GM18502 (cell line): ENCODE measurements around the gene CETP.
"Not testable (repeated sequence)": the region's sequence is repeated elsewhere in the genome, so short reads cannot be mapped to it uniquely, and the experiment has no call there.

ENCODE experiments used
- ATAC-seq: cut with Tn5 transposase; IDR thresholded peaks from one replicate; pipeline ENCODE4 v1.9.1; 2021; ENCODE audit warnings: mild to moderate bottlenecking; ENCODE audit not compliant: unreplicated experiment, poor library complexity

Gene CETP

DNA sequence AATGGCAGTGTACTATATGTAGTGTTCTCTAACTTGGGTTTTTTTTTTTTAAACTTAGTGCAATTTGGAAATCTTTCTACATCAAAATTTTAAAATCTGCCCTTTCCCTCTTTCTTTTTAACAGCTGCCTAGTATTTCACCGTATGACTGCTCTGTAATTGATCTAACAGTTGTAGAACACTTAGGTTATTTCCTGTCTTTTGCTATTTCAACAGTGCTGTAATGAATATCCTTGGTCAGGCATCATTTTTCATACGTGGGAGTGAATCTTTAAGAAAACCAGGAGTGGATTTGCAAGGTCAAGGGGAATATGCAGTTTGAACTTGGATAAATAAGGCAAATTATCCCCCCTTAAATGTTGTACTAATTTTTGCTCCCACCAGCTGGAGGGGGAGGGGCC is 31.5 kb downstream of the CETP start:
- no peak for ATAC-seq

DNA sequence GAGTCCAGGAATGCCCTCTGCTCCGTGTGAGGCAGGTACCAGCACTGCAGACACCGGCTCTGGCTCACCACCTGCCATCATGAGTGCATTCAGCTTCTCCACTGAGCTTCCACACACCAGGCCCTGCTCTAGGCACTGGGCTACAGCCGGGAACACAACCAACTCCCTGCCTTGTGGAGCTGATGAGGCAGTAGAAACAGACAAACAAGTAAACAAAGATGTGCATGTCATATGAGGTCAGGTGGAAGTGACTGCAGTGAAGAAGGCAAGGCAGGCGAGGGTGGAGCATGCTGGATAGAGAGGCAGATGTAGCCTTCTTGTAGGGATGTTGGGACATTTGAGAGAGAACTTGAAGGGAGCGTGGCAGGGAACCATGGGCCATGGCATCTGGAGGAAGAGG is 32.6 kb downstream of the CETP start:
- ATAC-seq, result no peak

DNA sequence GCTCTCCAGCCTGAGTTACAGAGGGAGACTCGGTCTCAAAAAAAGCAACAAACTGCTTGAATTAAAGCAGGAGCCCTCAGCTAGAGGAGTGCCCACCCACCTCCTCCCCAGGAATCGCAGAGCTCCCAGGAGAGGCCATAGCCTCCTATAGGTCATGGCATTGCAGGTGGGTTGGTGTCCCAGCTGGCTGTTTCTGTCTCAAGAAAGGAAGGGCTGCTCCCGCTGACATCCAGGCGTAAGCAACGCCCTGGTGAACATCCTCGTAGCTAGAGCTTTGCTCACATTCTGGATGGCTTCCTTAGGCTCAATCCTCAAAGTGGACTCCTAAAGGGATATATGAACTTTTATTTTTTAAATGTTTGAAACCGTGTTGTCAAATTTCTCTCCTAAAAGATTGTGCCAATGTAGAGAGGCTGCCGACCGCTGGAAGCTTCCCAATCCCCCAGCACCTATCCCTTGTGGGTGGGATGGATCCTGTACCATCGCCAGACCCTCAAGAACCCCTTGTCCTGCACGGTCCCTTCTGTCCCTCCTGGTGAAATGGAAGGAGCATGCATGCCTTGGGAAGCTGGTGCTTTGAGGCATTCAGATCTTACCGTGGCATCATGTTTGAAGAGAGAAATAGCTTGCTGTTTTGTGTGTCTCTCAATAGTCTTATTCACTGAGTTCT is 33.5 kb downstream of the CETP start:
- no peak for ATAC-seq

DNA sequence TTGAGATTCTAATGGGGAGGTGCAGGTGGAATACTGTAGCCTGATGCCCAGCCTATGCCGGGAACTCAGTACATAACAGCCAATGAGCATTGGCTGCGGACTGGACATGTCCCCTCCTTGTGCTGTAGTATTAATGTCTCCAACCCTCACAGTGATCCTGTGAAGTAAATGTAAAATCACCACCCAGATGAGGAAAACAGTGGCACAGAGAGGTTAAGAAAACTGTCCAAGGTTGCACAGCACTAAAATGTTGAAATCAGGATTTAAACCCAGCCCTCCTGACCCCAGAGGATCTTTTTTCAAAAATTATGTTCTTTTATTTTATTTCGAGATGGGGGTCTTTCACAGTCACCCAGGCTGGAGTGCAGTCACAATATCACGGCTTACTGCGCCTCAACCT is 35.5 kb downstream of the CETP start:
- no peak for ATAC-seq

DNA sequence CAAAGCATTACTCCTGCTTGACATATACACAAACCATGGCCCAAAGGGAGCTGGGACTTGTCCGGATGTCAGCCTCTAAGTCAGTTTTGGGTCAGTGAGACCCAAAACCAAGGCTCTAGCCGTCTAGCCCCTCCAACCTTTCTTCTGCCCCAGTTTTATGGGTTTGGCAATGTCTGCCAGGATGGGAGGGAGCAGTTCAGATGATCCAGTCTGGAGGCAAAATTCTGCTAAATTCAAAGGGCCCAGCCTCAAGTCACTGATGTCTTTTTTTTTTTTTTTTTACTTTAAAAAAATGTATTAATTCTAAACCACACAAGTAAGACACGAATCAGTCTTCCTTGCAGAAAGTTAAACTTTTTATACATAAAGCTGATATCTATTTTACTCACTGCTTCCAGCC is 36.2 kb downstream of the CETP start:
- ATAC-seq, result no peak

DNA sequence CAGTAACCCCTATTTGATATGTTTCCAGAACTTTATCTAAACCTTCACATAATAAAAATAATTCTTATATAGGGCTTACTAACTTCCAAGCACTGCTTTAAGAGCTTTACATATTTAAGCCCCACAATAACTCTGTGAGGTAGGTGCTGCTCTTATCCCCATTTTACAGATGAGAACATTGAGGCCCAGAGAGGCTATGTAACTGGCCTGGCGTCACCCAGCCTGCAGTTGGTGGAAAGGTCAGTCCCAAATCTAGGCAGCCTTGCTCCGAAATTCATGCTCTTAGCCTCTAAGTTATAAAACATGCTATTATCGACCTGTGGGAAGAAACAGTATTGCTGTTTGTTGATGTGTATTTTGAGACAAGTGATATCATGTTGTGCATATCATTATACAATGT is 36.6 kb downstream of the CETP start:
- no peak for ATAC-seq

DNA sequence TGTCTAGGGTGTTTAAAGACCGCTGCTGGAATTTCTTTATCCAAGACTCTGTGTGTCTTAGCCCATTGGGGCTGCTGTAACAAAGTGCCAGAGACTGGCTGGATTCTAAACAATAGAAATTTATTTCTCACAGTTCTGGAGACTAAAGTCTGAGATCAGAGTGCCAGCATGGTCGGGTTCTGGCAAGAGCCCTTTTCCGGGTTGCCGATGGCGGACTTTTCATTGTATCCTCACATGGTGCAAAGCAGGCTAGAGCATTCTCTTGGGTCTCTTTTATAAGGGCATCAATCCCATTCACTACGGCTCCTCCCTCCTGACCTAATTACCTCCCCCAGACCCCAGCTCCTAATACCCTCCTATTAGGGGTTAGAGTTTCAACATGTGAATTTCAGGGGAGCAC is 37.1 kb downstream of the CETP start:
- no peak for ATAC-seq

DNA sequence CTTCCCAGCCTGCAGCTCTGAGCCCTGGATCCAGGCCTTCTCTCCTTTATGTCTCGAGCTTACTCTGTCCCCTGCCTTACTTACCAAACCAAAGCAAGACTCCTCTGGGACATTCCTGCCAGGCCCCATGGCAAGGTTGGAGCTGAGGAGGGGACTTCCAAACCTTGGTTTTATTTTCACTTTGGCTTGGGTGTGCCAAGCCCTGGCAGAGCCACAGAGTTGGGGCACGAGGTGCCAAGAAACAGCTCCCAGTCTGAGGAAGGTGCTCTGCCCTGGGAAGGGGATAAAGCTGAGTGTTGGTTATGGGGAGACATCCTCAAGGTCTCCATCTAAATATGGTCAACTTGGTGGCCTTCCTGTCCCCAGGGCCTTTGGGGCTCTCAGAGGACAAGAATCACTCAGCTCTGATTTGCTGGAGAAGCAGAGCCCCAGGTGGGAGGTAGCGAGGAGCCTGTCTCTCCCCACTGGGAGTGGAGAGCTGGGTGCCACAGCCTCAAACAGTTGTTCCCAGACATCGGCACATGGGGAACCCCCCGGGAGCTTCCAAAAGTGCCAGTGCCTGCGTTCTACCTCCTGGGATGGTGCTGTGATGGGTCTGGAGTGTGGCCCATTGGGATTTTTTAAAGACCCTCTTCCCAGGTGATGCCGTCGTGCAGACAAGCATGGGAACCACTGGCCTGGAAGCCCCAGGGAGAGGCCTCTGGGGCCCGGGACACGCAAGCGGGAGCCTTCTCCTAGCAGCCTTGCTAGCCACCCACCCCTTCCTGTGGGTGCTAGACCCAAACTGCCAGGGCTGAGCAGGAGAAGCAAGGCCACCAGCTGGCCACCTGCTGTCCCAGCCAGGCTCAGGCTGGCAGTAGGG is 37.9 kb downstream of the CETP start:
- peak; percentile 41 for ATAC-seq

DNA sequence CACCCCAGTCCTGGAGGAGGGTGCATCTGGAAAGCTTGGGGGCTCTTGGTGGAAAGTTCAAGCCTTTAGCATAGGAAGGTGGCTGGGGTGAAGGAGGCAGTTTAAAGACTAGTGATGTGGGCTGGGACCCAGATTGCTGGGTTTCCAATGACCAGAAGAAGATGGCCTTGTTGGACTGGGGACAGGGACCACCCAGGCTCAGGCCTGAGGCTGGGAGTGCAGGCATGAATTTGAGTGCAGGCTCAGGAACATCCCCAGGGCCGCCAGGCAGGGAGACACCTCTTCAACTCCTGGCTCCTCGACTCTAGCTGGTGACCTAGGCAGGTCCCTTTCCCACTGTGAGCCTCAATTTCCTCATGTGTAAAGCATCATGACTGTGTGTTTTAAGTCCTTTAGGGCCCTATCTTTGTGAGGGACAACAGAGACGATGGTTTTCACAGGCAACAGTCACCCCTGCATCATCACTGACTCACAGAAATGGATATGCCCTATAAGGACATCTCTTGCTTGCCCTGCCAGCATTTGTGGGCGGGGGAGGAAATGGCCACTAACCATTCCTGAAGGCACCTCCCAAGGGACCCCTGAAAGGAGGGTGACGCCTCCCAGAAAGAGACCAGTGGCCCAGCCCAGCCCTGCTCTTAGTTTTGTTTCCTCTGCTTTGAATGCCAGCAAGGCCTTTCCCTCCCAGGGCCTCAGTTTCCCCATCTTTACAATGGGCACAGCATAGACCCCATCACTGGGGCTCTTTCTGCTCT is 38.7 kb downstream of the CETP start:
- peak; percentile 51 for ATAC-seq

DNA sequence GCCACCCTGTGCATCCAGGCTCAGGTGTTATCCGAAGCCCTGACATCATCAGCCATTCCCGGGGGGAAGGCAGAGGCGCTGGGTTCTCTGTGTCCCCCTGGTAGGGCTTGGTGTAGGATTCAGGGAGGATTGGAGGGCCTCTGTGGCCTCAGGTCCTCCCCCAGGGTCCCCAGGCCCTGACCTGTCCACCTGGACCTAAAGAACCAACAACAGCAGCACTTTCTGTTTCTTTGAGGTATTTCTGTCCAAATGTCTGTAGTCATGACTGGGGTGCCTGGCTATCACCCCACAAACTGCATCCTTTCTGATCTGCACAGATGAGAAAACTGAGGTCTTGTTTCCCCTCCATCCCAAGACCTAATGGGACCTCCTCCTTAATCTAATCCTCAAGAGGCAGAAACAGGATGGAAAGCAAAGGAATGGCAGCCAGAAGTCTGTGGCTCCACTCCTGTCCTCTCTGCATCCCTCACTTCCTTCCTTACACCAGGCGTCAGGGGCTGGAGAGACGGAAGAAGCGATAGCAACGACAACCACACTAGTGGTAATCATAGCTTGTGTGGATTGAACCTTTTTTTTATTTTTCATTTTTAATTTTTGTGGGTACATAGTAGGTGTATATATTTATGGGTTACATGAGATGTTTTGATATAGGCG is 39.4 kb downstream of the CETP start:
- ATAC-seq, result no peak

DNA sequence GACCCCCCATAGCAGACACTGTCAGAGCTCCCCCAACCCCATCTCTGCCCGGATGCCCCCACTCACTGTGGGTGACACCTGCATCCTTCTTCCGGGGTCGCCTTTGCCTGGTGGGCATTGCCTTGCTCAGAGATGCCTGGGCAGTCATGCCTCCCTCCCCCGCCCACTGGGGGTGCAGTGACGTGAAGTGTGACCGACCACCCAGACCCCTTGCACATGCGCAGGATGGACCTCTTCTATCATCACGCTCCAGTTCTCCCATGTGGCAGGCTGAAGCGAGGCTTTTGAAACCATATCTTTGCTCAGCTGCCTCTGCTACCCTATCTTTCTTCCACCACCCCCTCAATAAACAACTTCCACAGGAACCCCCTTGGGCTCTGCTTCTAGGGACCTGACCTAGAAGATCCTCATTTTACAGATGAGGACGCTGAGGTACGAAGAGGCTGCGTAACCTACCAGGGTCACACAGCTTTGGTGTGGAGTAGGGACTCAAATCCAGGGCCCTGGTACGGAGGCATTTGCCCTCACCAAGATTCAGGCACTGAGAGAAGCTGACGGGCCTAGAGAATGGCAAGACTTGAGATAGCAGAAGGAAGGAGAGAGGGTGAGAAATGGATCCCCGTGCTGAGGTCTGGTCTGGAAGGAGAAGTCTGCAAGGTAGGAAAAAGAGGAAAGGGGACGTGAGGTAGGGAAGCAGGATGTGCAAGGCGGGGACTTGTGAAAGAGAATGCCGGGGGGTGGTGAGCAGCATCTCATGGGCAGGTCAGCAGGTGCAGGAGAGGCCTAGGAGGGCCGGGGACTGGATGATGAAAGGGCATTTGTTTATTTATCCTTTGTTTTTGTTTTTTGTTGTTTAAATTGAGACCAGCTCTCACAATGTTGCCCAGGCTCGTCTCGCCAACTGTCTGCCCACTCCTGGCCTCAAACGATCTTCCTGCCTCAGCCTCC is 42.0 kb downstream of the CETP start:
- ATAC-seq, result no peak

DNA sequence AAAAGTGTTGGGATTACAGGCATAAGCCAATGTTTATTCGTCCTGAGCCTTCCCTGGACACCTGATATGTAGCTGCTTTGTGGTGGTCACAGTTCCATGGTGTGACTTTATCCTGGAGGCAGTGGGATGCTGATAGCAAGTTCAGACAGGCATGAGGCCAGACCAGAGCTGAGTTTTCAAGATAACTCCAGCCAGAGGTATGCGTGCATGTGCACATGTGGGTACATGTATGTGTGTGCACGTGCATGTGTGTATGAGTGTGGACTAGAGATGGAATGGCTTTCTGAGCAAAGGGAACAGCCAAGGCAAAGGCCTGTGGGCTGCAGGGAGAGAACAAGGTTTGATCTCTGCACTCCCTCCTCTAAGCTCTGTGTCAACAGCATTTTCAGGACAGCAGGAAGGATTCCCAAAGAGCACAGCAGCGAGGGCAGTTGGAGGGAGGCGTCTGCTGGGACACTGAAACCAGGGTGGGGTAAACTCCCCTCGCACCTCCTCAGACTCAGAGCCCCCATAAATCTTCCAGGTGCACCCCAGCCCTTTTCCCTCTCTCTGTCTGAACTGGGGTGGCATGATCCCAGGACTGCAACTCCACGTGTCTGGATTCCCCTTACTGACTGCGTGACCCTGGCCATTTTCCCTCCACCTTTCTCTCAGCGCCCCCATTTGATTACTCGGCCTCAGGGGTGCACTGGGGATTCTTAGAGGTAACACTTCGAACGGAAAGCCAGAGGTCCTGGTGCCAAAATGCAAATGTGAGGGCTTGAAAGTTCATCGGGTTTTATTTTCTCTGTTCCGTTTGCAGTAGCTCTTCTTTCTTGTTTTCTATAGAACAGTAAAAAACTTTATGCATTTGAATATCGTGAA is 42.9 kb downstream of the CETP start:
- ATAC-seq, result no peak

DNA sequence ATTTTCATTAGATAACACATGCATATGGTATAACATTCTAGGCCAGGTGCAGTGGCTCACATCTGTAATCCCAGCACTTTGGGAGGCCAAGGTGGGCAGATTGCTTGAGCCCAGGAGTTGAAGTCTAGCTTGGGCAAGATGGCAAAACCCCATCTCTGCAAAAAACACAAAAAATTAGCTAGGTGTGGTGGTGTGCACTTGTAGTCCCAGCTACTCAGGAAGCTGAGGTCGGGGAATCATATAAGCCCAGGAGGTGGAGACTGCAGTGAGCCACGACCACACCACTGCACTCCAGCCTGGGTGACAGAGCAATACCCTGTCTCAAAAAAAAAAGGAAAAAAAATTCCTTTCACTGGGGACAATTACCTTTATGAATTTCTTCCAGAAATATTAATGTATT is 43.8 kb downstream of the CETP start:
- not testable (repeated sequence) for ATAC-seq

DNA sequence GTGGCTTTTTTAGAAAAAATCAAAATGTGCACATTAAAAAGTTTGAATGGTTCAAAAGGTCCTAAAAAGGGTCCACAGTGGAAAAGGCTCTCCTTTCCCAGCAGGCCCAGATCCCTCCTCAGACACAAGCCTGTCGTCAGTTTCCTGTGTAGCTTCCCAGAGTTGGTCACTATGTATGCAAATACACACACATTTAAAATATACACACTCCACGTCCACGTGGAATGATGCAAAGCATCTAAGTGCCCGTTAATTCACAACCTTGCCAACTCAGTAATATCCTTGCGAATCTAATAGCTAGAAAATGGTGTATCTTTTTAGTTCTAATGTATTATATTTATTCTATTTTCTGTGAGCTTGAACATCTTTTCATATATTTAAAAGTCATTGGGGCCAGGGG is 45.3 kb downstream of the CETP start:
- no peak for ATAC-seq

DNA sequence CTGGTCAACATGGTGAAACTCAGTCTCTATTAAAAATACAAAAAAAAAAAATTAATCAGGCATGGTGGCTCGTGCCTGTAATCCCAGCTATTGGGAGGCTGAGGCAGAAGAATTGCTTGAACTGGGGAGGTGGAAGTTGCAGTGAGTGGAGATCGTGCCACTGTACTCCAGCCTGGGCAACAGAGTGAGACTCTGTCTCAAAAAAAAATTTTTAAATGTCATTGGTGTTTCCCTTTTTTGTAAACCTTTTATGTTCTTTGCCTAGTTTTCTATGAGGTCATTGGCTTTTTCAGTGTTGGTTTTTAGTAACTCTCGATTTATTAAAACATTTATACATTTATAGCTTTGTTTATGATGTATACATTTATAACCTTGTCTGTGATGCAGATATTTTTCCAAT is 45.8 kb downstream of the CETP start:
- ATAC-seq, result no peak

DNA sequence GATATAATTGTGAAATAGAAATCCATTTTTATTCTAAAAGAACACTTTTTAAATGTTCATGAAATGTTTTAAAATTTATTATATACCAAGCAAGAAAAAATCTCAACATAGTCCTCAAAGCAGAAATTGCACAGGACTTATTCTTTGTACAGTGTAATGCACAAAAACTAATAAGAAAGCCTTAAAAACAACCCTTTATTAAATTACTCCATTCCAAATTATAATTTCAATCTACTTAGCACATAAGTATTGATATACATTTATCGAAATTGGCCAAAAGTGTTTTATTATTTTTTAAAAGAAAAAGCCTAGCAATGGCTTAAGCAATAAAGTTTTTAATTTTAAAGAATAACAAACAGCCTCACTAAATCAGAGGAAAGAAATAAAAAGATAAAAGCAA is 46.7 kb downstream of the CETP start:
- no peak for ATAC-seq

DNA sequence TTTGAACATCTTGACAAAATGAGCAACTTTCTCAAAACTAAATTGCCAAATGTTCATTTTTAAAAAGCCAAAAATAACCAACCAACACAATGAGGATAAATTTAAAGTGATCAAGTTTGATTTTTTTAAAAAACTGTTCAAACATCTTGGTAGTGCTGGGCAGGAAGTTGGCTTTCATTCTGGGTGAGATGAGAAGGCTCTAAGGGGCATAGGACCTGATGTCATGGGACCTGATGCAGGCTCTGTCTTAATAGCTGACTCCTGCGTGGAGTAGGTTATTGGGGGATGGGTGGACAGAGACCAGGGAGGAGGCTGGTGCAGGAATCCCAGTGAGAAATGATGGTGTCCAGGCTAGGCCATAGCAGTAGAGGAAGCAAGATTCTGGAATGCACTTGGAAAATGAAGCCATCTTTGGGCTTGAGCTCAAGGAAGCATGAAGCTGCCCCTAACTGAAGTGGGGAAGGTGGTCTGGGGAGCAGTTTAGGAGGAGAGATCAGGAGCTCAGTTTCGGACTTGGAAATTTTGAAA is 48.0 kb downstream of the CETP start:
- no peak for ATAC-seq

DNA sequence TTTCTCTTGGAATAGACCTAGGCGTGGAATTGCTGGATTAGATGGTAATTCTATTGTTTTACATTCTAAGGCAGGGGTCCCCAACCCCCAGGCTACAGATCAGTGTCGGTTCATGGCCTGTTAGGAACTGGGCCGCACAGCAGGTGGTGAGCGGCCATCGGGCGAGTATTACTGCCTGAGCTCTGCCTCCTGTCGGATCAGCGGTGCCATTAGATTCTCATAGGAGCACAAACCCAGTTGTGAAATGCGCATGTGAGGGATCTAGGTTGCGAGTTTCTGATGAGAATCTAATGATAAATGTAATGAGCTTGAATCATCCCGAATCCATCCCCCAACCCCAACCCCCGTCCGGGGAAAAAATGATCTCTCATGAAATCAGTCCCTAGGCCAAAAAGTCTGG is 50.6 kb downstream of the CETP start:
- no peak for ATAC-seq

DNA sequence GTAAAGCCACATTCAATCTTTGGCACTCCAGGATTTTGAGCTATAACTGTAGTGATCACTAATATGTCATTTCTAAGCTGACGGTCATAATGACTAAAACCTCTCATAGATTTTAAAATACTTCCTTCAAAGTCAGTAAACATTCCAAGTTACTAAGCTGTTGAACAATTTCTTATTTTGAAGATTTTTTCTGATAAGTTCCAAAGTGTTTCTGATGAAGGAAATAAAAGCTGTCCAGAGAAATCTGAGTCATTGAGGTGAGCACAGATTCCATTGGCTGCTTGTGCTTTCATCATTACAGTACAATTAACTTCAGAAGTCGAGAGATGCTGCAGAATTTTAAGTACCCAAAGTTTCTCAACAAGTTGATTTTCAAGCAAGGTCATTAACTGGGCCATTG is 51.5 kb downstream of the CETP start:
- ATAC-seq, result no peak
